Activated T-cell treated with anti-CD3 and anti-CD28 coated beads for 4 hours (primary cell): ENCODE measurements around the gene KRTAP2-3.
"Not testable (repeated sequence)": the region's sequence is repeated elsewhere in the genome, so short reads cannot be mapped to it uniquely, and the experiment has no call there.

Experiments used
- DNase-seq: peaks from one replicate; pipeline ENCODE4 v3.0.0-alpha.2; 2020

Gene KRTAP2-3

DNA sequence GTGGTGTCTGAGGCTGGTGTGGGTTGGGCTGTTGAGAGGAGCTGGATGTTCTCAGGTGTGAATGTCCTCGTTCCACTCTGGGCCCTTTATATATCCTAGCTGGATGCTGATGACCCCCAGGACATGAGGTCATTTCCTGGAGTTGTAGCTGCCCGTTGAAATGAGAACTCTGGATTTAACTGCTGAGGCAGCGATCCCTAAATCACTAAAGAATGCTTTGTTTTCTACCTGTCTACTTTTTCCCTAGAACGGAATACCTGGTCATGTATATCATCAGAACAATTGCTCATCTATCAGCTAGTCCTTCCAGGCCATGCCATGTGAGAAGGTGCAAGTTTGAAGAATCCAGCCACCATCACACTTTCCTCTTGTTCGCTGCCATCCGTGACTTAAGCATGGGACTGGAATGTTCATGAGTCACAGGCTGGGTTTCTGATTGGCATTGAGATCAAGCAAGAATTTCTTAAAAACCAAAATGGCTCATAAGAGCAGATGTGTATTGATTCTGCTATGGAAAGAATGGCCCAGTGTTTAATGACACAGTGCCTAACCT is at the start of gene KRTAP2-3:
Gene KRTAP2-3, minus strand, starts transcription at position 63 of the 553 bp plus-strand sequence. CDS start 64 bp downstream, outside the sequence.
- DNase-seq = no peak

GRCh38 chr17:41108728-41109386 is 48.9 kb upstream of the KRTAP2-3 start:
- DNase-seq = not testable (repeated sequence)

DNA sequence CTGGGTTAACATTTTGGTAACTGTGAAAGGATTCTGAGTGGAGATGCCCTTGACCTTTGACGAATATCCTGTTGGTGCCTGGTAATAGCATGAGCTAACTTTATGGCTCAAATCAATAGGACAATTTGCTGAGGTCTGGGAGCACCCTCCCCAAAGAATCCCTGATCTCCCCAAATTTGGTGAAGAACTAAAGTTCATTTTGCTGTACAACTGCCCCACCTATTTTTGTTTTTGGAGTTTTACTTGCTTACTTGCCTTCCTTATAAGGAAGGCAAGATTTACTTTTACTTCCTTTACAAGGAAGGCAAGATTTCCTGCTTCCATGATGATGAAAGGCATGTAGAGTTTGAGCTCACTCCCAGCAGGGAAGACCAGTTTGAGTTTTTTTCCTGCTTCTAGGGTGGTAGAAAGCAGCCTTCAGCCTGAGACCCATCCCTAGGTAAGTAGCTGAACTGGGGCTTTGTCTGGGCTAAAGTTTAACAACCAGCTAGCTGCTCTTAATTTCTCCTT is 48.1 kb upstream of the KRTAP2-3 start:
- DNase-seq = no peak

DNA sequence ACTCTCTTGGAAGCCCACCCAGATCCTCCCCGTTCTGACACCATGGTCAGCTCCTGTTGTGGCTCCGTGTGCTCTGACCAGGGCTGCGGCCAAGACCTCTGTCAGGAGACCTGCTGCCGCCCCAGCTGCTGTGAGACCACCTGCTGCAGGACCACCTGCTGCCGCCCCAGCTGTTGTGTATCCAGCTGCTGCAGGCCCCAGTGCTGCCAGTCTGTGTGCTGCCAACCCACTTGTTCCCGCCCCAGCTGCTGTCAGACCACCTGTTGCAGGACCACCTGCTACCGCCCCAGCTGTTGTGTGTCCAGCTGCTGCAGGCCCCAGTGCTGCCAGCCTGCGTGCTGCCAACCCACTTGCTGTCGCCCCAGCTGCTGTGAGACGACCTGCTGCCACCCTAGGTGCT is 45.4 kb upstream of the KRTAP2-3 start, which contains the start of gene KRTAP4-9:
Gene KRTAP4-9, plus strand, starts transcription at position 43 of the 400 bp plus-strand sequence. Its CDS starts 0 bp downstream, at position 43.
- DNase-seq = not testable (repeated sequence)

DNA sequence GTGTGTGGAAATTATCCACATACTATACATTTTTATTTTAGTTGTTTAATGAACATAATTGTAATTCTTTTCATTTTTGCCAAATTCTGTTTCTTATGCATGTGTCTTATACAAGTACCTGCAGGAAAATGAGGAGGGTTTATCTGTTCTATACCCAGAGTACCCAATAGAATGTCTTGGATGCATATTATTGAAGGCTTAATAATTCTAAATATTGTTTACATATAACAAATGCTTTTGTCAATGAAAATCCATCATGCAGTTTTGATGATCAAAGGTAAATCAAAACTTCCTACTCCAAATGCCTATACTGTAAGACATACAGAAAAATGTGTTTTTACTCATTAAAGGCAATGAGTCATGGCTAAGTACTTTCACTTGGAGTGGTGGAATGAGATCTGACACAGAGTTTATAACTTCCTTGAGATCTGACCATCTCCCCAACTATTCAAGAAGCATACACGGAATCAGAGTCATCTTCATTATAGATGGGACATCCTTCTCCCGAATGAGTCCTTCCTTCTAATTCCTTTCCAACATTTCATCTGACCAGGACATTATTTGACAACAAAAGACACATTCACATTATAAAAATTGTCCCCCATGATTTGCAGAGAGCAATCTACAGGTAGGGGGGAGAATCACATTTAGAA is 44.6 kb upstream of the KRTAP2-3 start:
- not testable (repeated sequence) for DNase-seq

GRCh38 chr17:41103896-41104295 is 44.0 kb upstream of the KRTAP2-3 start:
- DNase-seq = no peak

- DNase-seq = no peak
Observed at GRCh38 chr17:41101586-41102259, 41.8 kb upstream of the KRTAP2-3 start, which contains the start of gene KRTAP4-16. Gene KRTAP4-16 (minus strand): TSS chr17:41102209. CDS start chr17:41102209, 0 bp downstream.

GRCh38 chr17:41099682-41100480 is 40.0 kb upstream of the KRTAP2-3 start:
- DNase-seq = not testable (repeated sequence)

DNA sequence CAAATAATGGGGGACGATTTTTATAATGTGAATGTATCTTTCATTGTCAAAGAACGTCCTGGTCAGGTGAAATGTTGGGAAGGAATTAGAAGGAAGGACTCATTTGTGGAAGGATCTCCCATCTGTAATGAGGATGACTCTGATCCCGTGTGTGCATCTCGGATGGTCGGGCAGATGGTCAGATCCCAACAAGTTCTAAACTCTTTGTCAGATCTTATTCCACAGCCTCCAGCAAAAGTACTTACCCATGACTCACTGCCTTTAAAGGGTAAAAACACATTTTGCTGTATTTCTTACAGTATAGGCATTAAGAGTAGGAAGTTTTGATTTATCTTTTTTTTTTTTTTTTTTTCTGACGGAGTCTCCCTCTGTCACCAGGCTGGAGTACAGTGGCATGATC is 38.6 kb upstream of the KRTAP2-3 start:
- DNase-seq = no peak

GRCh38 chr17:41098042-41098441 is 38.1 kb upstream of the KRTAP2-3 start, which contains the start of gene KRTAP4-8:
Gene KRTAP4-8 (minus strand): TSS chr17:41098142. CDS start chr17:41098084, 58 bp downstream.
- no peak for DNase-seq

DNA sequence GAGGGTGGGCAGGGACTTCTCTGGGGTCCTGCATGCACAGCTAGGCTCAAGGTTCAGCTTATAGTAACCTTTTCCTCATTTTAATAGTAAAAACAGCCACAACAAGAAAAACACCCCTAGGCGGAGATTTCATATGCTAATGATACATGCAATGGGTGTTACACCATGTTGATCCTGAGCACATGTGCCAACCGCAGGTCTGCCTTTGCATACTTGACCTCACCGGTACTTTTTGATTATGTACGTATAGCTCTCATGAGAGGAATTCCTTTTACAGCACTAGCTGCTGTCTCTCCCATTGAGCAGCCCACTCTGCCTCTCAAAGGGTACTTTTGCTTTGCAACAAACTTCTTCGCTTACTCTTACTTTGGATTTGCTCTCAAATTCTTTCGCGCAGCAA is 36.1 kb upstream of the KRTAP2-3 start:
- DNase-seq = no peak

GRCh38 chr17:41088760-41089352 is 28.9 kb upstream of the KRTAP2-3 start:
- not testable (repeated sequence) for DNase-seq

DNA sequence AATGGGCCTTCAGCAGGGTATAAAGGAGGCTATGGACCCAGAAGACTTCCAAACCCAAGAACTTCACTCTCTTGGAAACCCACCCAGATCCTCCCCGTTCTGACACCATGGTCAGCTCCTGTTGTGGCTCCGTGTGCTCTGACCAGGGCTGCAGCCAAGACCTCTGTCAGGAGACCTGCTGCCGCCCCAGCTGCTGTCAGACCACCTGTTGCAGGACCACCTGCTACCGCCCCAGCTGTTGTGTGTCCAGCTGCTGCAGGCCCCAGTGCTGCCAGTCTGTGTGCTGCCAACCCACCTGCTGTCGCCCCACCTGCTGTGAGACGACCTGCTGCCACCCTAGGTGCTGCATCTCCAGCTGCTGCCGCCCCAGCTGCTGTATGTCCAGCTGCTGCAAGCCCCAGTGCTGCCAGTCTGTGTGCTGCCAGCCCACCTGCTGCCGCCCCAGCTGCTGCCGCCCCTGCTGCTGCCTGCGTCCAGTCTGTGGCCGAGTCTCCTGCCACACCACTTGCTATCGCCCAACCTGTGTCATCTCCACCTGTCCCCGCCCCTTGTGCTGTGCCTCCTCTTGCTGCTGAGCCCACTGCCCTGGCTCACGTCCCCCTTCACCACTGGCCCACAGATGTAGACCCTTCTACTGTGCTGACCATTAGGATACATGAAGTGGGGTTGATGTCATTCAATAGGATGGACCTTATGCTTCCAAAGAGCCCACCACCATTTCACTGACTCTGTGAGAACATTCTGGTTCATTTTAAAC is 24.4 kb upstream of the KRTAP2-3 start, which contains the start of gene KRTAP4-7:
Gene KRTAP4-7, plus strand, starts transcription at position 51 of the 757 bp plus-strand sequence. Its CDS starts 57 bp downstream, at position 108.
- not testable (repeated sequence) for DNase-seq

DNA sequence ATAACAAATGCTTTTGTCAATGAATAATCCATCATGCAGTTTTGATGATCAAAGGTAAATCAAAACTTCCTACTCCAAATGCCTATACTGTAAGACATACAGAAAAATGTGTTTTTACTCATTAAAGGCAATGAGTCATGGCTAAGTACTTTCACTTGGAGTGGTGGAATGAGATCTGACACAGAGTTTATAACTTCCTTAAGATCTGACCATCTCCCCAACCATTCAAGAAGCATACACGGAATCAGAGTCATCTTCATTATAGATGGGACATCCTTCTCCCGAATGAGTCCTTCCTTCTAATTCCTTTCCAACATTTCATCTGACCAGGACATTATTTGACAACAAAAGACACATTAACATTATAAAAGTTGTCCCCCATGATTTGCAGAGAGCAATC is 23.5 kb upstream of the KRTAP2-3 start:
- not testable (repeated sequence) for DNase-seq

DNA sequence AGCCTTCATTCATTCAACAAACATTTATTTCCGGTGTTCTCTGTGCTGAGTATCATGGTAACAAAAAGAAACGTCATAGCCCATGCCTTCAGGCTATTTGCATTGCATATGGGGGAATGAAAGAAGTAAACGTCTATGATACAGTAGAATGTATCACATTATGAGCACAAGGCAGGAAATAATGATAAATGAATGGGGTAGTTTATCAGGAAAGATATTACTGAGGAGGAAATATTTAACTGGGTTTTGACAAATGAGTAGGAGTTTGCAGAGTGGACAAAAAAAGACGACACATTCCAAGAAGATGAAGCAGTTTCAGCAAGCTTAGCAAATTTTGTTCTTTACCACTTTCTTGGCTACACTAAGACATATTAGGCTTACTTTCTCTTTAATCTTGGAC is 22.7 kb upstream of the KRTAP2-3 start:
- DNase-seq = no peak

GRCh38 chr17:41076788-41077187 is 16.9 kb upstream of the KRTAP2-3 start:
- no peak for DNase-seq

GRCh38 chr17:41073676-41074075 is 13.8 kb upstream of the KRTAP2-3 start:
- no peak for DNase-seq

DNA sequence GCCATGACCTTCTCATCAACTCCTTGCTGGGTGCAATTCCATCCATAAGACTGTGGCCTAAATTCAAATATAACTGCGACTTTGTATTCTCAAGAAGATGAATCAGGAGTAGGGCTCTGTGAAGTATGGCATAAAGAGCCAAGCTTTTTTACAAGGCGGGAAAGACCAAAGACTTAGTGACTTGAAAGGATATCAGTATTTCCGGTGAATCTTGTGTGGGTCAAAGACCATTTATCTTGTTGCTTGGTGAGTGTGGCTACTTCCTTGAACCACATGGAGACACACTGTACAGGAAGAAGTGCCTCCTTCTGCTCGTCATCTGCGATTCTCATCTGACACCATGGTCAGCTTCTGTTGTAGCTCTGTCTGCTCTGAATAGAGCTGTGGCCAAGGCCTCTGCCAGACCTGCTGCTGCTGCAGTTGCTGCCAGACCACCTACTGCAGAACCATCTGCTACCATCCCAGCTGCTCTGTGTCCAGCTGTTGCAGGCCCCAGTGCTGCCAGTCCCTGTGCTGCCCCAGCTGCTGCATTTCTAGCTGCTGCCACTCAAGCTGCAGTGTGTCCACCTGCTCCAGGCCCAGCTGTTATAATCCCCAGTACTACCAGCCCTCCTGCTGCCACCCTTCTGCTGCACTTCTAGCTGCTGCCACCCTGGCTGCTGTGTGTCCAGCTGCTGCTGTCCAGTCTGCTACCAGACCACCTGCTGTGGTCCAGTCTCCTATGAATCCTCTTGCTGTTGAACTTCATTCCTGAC is 11.9 kb upstream of the KRTAP2-3 start:
- DNase-seq = no peak

GRCh38 chr17:41069031-41069430 is 9.1 kb upstream of the KRTAP2-3 start:
- no peak for DNase-seq

DNA sequence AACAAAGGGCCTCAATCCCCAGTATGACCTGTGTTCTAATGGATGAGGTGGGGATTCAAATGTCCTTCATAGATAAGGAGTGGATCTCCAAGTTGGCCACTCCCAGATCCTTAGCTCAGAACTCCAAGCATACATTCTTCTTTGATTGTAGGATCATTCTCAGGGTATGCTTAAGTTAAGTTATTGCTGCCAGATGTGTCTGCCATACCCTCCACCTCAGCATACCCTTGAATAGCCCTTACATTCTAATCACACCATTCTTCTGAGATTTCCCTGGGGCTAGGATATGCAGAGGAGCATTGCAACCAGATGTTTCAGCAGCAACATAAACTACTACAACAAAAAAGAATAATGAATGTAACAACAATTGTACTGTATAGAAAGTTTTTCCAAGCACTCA is 7.4 kb upstream of the KRTAP2-3 start:
- DNase-seq = no peak
